GM19395 (cell line): ENCODE data around the gene MYMK.

Experiments used
- ATAC-seq: cut with Tn5 transposase; IDR thresholded peaks from one replicate; pipeline ENCODE4 v1.9.1; 2021; ENCODE audit warnings: mild to moderate bottlenecking, moderate library complexity; ENCODE audit not compliant: unreplicated experiment

Gene MYMK

GRCh38 chr9:133519693-133520092, 5.1 kb downstream of the MYMK start:
- ATAC-seq, result no peak

- no peak for ATAC-seq
These were observed 5.9 kb downstream of the MYMK start for GRCh38 chr9:133518706-133519449.

GRCh38 chr9:133518200-133518599, 6.6 kb downstream of the MYMK start:
- no peak for ATAC-seq

GRCh38 chr9:133517711-133518110, 7.0 kb downstream of the MYMK start:
- ATAC-seq, result no peak

GRCh38 chr9:133516961-133517350, 7.8 kb downstream of the MYMK start:
- no peak for ATAC-seq

- ATAC-seq, result no peak
These were observed 8.4 kb downstream of the MYMK start for GRCh38 chr9:133516256-133516960.

GRCh38 chr9:133515615-133516255, 9.0 kb downstream of the MYMK start:
- no peak for ATAC-seq

- ATAC-seq, result no peak
These were observed 9.5 kb downstream of the MYMK start for GRCh38 chr9:133515240-133515610.

- no peak for ATAC-seq
These were observed 10.1 kb downstream of the MYMK start for GRCh38 chr9:133514460-133515239.

GRCh38 chr9:133513214-133514100, 11.3 kb downstream of the MYMK start:
- no peak for ATAC-seq

- no peak for ATAC-seq
These were observed 12.2 kb downstream of the MYMK start for GRCh38 chr9:133512253-133513213.

GRCh38 chr9:133511607-133512006, 13.2 kb downstream of the MYMK start:
- no peak for ATAC-seq

GRCh38 chr9:133510926-133511505, 13.7 kb downstream of the MYMK start:
- ATAC-seq, result no peak

- no peak for ATAC-seq
These were observed 15.3 kb downstream of the MYMK start for GRCh38 chr9:133509179-133510083.

GRCh38 chr9:133508046-133508445, 16.7 kb downstream of the MYMK start:
- ATAC-seq, result no peak

GRCh38 chr9:133507246-133507965, 17.4 kb downstream of the MYMK start:
- ATAC-seq, result no peak

- no peak for ATAC-seq
These were observed 18.1 kb downstream of the MYMK start for GRCh38 chr9:133506653-133507038.
